ENCODE results near the gene C6orf132. TPM values are rescaled to one million over a fixed set of nuclear protein-coding genes. Genes with fewer than 3 reads are reported as not detected.

Gene C6orf132
- total and polyA plus RNA-seq, 10 of the 15 experiments (the other 5 are each of a cell fraction or from before 2014, with no cell fraction given) = 0.04 to 0.05 TPM; not detected in 8

DNA sequence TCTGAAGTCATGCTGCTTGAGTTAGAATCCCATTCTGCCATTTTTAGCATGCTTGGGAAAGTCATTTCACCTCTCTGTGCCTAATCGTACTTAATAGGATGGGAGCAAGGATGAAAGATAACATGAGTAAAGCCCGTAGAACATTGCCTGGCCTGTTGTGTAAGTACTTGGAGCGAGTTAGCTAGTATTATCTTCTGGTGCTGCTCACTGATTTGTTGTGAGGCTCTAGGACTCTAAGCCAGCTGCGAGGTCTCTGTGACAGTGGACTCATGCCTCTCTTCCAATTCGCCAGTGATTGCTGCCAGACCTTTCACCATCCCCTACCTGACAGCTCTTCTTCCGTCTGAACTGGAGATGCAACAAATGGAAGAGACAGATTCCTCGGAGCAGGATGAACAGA is 74.2 kb downstream of the C6orf132 start:
- Histone ChIP-seq H3K4me1 (ENCODE audit: control insufficient read depth, insufficient read depth, low read length) (no peaks in the 10 kb centered on the region), H3K27me3 (replicated peaks in 1 of 2; ENCODE audit: control insufficient read depth in 2 of 2, insufficient read depth in 2 of 2, low read length in 1 of 2) (no peaks in the 10 kb centered on the region), H2AFZ (ENCODE audit: control insufficient read depth, low read depth, low read length) (no peak overlapping the region), H3K9me3 (replicated peaks; ENCODE audit: control insufficient read depth, insufficient read depth, low read length) (no peaks in the 10 kb centered on the region), H3K4me2 (ENCODE audit: control insufficient read depth, insufficient read depth) (no peak overlapping the region), H3K9ac (ENCODE audit: control insufficient read depth, insufficient read depth, low read length) (no peak overlapping the region), H3K4me3 (no peak overlapping the region), H3K79me2 (ENCODE audit: control insufficient read depth, insufficient read depth, low read length) (no peaks in the 10 kb centered on the region), H3K36me3 (ENCODE audit: control insufficient read depth in 2 of 2, insufficient read depth in 2 of 2, low read length in 1 of 2) (peaks cover 9 to 20% of the 10 kb centered on the region in 2 experiments), H4K20me1 (ENCODE audit: control insufficient read depth, insufficient read depth) (no peaks in the 10 kb centered on the region), H3K27ac (ENCODE audit: control insufficient read depth, insufficient read depth) (no peak overlapping the region)
- RAD21 ChIA-PET (ENCODE audit: unreplicated experiment) = no interaction called here
- in situ Hi-C loops (cut with MboI) = no loop called here
- intact Hi-C loops (cut with micrococcal nuclease; ENCODE audit: unreplicated experiment) = no loop called here
- no TSS peak for BruUV-seq (replicated peaks)
- ATAC-seq = no peak
- POLR2A ChIA-PET = no interaction called here
- CTCF ChIA-PET = interaction anchor here (0.5 to 2.0 kb wide), 2 partner anchors 23 to 753 kb away, joined by 3 to 6 read pairs; no protein-coding TSS in a partner anchor
- no peak for DNase-seq (ENCODE audit: low read depth, low spot score)
- no peak for FAIRE-seq
- WGBS (ENCODE audit: insufficient coverage, insufficient replicate concordance, low lambda C conversion rate, missing lambda C conversion rate) = 97% methylated on average over 7 of the region's 7 CpGs
- SMC1A ChIA-PET (ENCODE audit: uncharacterized antibody, unreplicated experiment) = interaction anchor here (0.6 to 1.1 kb wide), 2 partner anchors 10 to 146 kb away, joined by 3 to 4 read pairs; no protein-coding TSS in a partner anchor
- TF ChIP-seq MYC (IDR thresholded peaks at IDR 0.05; ENCODE audit: insufficient read depth, insufficient read length, insufficient replicate concordance, low read length, severe bottlenecking) = no peak
- TF ChIP-seq, protein P1, sequence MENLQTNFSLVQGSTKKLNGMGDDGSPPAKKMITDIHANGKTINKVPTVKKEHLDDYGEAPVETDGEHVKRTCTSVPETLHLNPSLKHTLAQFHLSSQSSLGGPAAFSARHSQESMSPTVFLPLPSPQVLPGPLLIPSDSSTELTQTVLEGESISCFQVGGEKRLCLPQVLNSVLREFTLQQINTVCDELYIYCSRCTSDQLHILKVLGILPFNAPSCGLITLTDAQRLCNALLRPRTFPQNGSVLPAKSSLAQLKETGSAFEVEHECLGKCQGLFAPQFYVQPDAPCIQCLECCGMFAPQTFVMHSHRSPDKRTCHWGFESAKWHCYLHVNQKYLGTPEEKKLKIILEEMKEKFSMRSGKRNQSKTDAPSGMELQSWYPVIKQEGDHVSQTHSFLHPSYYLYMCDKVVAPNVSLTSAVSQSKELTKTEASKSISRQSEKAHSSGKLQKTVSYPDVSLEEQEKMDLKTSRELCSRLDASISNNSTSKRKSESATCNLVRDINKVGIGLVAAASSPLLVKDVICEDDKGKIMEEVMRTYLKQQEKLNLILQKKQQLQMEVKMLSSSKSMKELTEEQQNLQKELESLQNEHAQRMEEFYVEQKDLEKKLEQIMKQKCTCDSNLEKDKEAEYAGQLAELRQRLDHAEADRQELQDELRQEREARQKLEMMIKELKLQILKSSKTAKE (IDR thresholded peaks at IDR 0.05; ENCODE audit: low read depth, poor library complexity, severe bottlenecking) = no peak
- TF ChIP-seq, protein P2, sequence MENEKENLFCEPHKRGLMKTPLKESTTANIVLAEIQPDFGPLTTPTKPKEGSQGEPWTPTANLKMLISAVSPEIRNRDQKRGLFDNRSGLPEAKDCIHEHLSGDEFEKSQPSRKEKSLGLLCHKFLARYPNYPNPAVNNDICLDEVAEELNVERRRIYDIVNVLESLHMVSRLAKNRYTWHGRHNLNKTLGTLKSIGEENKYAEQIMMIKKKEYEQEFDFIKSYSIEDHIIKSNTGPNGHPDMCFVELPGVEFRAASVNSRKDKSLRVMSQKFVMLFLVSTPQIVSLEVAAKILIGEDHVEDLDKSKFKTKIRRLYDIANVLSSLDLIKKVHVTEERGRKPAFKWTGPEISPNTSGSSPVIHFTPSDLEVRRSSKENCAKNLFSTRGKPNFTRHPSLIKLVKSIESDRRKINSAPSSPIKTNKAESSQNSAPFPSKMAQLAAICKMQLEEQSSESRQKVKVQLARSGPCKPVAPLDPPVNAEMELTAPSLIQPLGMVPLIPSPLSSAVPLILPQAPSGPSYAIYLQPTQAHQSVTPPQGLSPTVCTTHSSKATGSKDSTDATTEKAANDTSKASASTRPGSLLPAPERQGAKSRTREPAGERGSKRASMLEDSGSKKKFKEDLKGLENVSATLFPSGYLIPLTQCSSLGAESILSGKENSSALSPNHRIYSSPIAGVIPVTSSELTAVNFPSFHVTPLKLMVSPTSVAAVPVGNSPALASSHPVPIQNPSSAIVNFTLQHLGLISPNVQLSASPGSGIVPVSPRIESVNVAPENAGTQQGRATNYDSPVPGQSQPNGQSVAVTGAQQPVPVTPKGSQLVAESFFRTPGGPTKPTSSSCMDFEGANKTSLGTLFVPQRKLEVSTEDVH (IDR thresholded peaks at IDR 0.05; ENCODE audit: low read depth, partially characterized antibody) = no peak
- no peak for TF ChIP-seq YBX1 (IDR thresholded peaks at IDR 0.05)
- TF ChIP-seq FOXK2 (IDR thresholded peaks at IDR 0.05) = no peak
- TF ChIP-seq SUZ12 (IDR thresholded peaks at IDR 0.05; ENCODE audit: unreplicated experiment) = no peak
- no peak for TF ChIP-seq IKZF2 (IDR thresholded peaks at IDR 0.05)
- TF ChIP-seq TCF12 (IDR thresholded peaks at IDR 0.05; ENCODE audit: low read depth, low read length) = no peak
- no peak for TF ChIP-seq NFYA (IDR thresholded peaks at IDR 0.05; ENCODE audit: borderline replicate concordance, low read depth, low read length)
- TF ChIP-seq SREBF1 (IDR thresholded peaks at IDR 0.05; ENCODE audit: low read length) = no peak
- TF ChIP-seq CHD1 (IDR thresholded peaks at IDR 0.05; ENCODE audit: low read depth, low read length) = no peak
- TF ChIP-seq DPF2 (IDR thresholded peaks at IDR 0.05) = no peak
- no peak for TF ChIP-seq CBFB (IDR thresholded peaks at IDR 0.05; ENCODE audit: low read depth)
- TF ChIP-seq POU2F2 (IDR thresholded peaks at IDR 0.05; ENCODE audit: borderline replicate concordance, low read depth, low read length) = no peak
- no peak for TF ChIP-seq SMC3 (IDR thresholded peaks at IDR 0.05; ENCODE audit: borderline replicate concordance, low read length)
- TF ChIP-seq, protein P3, sequence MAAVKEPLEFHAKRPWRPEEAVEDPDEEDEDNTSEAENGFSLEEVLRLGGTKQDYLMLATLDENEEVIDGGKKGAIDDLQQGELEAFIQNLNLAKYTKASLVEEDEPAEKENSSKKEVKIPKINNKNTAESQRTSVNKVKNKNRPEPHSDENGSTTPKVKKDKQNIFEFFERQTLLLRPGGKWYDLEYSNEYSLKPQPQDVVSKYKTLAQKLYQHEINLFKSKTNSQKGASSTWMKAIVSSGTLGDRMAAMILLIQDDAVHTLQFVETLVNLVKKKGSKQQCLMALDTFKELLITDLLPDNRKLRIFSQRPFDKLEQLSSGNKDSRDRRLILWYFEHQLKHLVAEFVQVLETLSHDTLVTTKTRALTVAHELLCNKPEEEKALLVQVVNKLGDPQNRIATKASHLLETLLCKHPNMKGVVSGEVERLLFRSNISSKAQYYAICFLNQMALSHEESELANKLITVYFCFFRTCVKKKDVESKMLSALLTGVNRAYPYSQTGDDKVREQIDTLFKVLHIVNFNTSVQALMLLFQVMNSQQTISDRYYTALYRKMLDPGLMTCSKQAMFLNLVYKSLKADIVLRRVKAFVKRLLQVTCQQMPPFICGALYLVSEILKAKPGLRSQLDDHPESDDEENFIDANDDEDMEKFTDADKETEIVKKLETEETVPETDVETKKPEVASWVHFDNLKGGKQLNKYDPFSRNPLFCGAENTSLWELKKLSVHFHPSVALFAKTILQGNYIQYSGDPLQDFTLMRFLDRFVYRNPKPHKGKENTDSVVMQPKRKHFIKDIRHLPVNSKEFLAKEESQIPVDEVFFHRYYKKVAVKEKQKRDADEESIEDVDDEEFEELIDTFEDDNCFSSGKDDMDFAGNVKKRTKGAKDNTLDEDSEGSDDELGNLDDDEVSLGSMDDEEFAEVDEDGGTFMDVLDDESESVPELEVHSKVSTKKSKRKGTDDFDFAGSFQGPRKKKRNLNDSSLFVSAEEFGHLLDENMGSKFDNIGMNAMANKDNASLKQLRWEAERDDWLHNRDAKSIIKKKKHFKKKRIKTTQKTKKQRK (IDR thresholded peaks at IDR 0.05; ENCODE audit: low read depth, low read length) = no peak
- TF ChIP-seq ASH2L (IDR thresholded peaks at IDR 0.05; ENCODE audit: borderline replicate concordance, low read depth) = no peak

Measured in GM12878 (cell line).